Spleen (tissue), 11 donors: Measurements from ENCODE around the gene ABCA12. TPM values are rescaled to one million over a fixed set of nuclear protein-coding genes. Genes with fewer than 3 reads are reported as not detected.

Experiments
- DNase-seq: peaks from one replicate; pipeline ENCODE4 v3.0.0-alpha.2; 2020
- H3K27ac ChIP-seq, 8 donors: fragments of 200-600 bp; sonication (generic) in 7 of 8; 1 replicate in 4 of 8; 2 replicates in 4 of 8; pipeline versions ENCODE4 v1.5.0 to v1.8.0; 2016 to 2021; ENCODE audit warnings: inconsistent platforms in 4 of 8, mild to moderate bottlenecking in 4 of 8, moderate library complexity in 1 of 8
- H3K27me3 ChIP-seq, 7 donors: fragments of 200-600 bp; sonication (generic) in 6 of 7; replicated peaks in 1 of 7; 1 replicate in 4 of 7; 2 replicates in 3 of 7; pipeline versions ENCODE4 v1.5.0 to v1.8.0; 2016 to 2021; ENCODE audit warnings: inconsistent platforms in 3 of 7, mild to moderate bottlenecking in 1 of 7
- H3K36me3 ChIP-seq, 6 donors: fragments of 200-600 bp; sonication (generic) in 5 of 6; 1 replicate in 4 of 6; 2 replicates in 2 of 6; pipeline versions ENCODE4 v1.5.0 to v1.8.0; 2016 to 2021; ENCODE audit warnings: inconsistent platforms in 2 of 6
- H3K4me1 ChIP-seq, 6 donors: fragments of 200-600 bp; sonication (generic) in 5 of 6; 1 replicate in 3 of 6; 2 replicates in 3 of 6; pipeline versions ENCODE4 v1.5.0 to v1.8.0; 2016 to 2021; ENCODE audit warnings: inconsistent platforms in 3 of 6
- H3K4me3 ChIP-seq, 8 donors: fragments of 200-600 bp; sonication (generic) in 7 of 8; 1 replicate in 4 of 8; 2 replicates in 4 of 8; pipeline versions ENCODE4 v1.5.0 to v1.8.0; 2016 to 2021; ENCODE audit warnings: inconsistent platforms in 4 of 8, mild to moderate bottlenecking in 4 of 8, moderate library complexity in 2 of 8
- H3K9me3 ChIP-seq, 8 donors: fragments of 200-600 bp; sonication (generic) in 7 of 8; 1 replicate in 4 of 8; 2 replicates in 4 of 8; pipeline versions ENCODE4 v1.5.0 to v1.8.0; 2016 to 2021; ENCODE audit warnings: inconsistent platforms in 4 of 8
- POLR2A ChIP-seq, 3 donors: fragments of 450-650 bp; IDR thresholded peaks; one replicate each; pipeline ENCODE4 v1.5.1; 2017; ENCODE audit warnings: antibody characterized with exemption in 3 of 3, mild to moderate bottlenecking in 1 of 3
- POLR2AphosphoS5 ChIP-seq, 3 donors: sonication (generic); formaldehyde crosslinking; IDR thresholded peaks; one replicate each; pipeline ENCODE4 v1.5.1; 2017; ENCODE audit warnings: antibody characterized with exemption in 3 of 3
- WGBS, 5 donors: extraction: QIAGEN DNeasy Blood & Tissue Kit in 3 of 5; methylation state at CpG; one replicate each; pipeline versions ENCODE4 v1.1.5 to v1.1.7; 2013 to 2018; 5-methylcytosine and 5-hydroxymethylcytosine counted together
- intact Hi-C: fragments of 100-400 bp; cut with DNase I; formaldehyde crosslinking; loops from one replicate; pipeline ENCODE4 v1.15.0; 2023; ENCODE audit warnings: low total_unique reads
- polyA plus RNA-seq, 3 donors: library from polyadenylated mRNA; stranded (reverse); fragments of 200-250 nt; gene quantifications; one replicate each; pipeline ENCODE4 v1.2.1, GENCODE V29; 2013
- total RNA-seq, 7 donors: library from RNA; depleted of rRNA in 3 of 7; stranded (reverse); fragments of >200 nt in 3 of 7; fragmentation: NEBNext Ultra II Directional in 4 of 7; extraction: Animal tissue kit (Norgen Biotek cat#: 25700) in 4 of 7; gene quantifications; one replicate each; pipeline versions ENCODE4 v1.1.0 to v1.2.1, GENCODE V29; 2016 to 2021
- TF ChIP-seq, protein P1 (sequence below), 11 experiments: fragments of 200-600 bp in 7 of 11; fragments of 450-650 bp in 4 of 11; sonication (generic) in 4 of 11; IDR thresholded peaks in 8 of 11; conservative IDR thresholded peaks in 3 of 11; 1 replicate in 7 of 11; 2 replicates in 4 of 11; pipeline versions ENCODE4 v1.4.0 to v1.8.0; 2016 to 2021; ENCODE audit warnings: antibody characterized with exemption in 11 of 11, inconsistent platforms in 4 of 11, mild to moderate bottlenecking in 1 of 11
- donor health status: healthy with polysubstance abuse.
- donor health status: DM: no; HTN: no; CAD: no; lungs with moderate emphysema.
- donor health status: DM: no; HTN: no; CAD: no.
- donor health status: Bipolar disorder and iron deficiency.
- donor health status: healthy.
- donor health status: DM: no; HTN: no; CAD: no.
- donor health status: DM: yes; HTN: yes; CAD: no.

Gene ABCA12
- total and polyA plus RNA-seq, 10 donors: not detected

DNA sequence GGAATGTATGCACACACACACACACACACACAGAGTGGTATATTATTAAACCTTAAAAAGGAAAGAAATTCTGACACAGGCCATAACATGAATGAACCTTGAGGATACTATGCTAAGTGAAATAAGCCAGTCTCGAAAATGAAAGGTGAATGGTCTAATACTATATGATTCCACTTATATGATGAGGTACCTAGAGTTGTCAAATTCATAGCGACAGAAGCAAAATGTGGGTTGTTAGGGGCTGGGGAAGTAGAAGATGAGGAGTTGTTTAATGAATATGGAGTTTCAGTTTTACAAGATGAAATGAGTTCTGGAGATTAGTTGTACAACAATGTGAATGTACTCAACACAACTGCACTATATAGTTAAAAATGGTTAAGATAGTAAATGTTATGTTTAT, 118.1 kb downstream of the ABCA12 start:
- no peak overlapping the region for H3K27ac ChIP-seq
- no peaks in the 10 kb centered on the region for H3K9me3 ChIP-seq
- TF ChIP-seq POLR2A (IDR thresholded peaks at IDR 0.05) (no peak), POLR2AphosphoS5 (IDR thresholded peaks at IDR 0.05) (no peak)
- TF ChIP-seq, protein P1, sequence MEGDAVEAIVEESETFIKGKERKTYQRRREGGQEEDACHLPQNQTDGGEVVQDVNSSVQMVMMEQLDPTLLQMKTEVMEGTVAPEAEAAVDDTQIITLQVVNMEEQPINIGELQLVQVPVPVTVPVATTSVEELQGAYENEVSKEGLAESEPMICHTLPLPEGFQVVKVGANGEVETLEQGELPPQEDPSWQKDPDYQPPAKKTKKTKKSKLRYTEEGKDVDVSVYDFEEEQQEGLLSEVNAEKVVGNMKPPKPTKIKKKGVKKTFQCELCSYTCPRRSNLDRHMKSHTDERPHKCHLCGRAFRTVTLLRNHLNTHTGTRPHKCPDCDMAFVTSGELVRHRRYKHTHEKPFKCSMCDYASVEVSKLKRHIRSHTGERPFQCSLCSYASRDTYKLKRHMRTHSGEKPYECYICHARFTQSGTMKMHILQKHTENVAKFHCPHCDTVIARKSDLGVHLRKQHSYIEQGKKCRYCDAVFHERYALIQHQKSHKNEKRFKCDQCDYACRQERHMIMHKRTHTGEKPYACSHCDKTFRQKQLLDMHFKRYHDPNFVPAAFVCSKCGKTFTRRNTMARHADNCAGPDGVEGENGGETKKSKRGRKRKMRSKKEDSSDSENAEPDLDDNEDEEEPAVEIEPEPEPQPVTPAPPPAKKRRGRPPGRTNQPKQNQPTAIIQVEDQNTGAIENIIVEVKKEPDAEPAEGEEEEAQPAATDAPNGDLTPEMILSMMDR (IDR thresholded peaks at IDR 0.05 in 8 of 11, conservative IDR thresholded peaks at IDR 0.05 in 3 of 11): no peak
- no peaks in the 10 kb centered on the region for H3K36me3 ChIP-seq
- 29 to 48% (median 37%) methylated on average over 2 of the region's 2 CpGs for WGBS, 5 donors
- H3K4me3 ChIP-seq: no peak overlapping the region
- H3K27me3 ChIP-seq: no peaks in the 10 kb centered on the region
- H3K4me1 ChIP-seq: no peaks in the 10 kb centered on the region
- intact Hi-C loops: no loop called here
- no peak for DNase-seq

DNA sequence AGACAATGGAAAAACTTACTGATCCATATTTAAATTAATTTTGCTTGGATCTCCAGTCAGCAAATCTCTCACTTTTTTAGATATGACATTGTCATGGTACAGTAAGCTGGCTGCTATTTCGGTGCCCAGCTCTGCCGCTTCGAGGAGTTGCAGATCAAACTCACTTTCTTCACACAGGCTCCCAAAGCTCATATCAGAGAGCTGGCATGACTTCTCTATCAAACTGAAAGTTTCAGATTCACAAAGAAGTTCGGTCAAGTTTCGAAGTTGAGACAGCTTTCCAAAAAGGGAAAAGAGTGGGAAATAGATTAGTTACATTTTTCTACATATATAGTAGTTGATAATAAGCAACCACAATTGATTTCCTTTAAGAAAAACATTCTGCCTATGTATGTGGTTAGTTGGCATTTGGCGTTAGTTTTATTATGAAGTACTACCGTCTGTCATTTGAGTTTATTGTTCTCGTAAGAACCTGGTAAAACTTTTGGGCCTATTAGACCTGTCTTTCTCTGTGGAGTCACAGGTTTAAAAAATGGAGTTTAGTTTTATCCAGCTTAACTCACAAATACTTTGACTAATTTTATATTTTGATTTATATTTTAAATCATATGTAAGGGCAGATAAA, 118.8 kb downstream of the ABCA12 start:
- intact Hi-C loops: no loop called here
- no peak for TF ChIP-seq POLR2AphosphoS5 (IDR thresholded peaks at IDR 0.05)
- TF ChIP-seq, protein P1 (IDR thresholded peaks at IDR 0.05 in 8 of 11, conservative IDR thresholded peaks at IDR 0.05 in 3 of 11): no peak
- TF ChIP-seq POLR2A (IDR thresholded peaks at IDR 0.05): no peak
- Histone ChIP-seq H3K36me3 (no peaks in the 10 kb centered on the region), H3K27me3 (no peaks in the 10 kb centered on the region), H3K4me1 (no peaks in the 10 kb centered on the region), H3K27ac (no peak overlapping the region), H3K9me3 (no peaks in the 10 kb centered on the region), H3K4me3 (no peak overlapping the region)
- 70 to 92% (median 86%) methylated on average over 8 of the region's 8 CpGs for WGBS, 5 donors
- no peak for DNase-seq

GRCh38 chr2:215019085-215019484, 119.3 kb downstream of the ABCA12 start:
- Histone ChIP-seq H3K4me3 (no peak overlapping the region), H3K4me1 (no peaks in the 10 kb centered on the region), H3K9me3 (no peaks in the 10 kb centered on the region), H3K27ac (no peak overlapping the region), H3K27me3 (no peaks in the 10 kb centered on the region), H3K36me3 (no peaks in the 10 kb centered on the region)
- TF ChIP-seq, protein P1 (IDR thresholded peaks at IDR 0.05 in 8 of 11, conservative IDR thresholded peaks at IDR 0.05 in 3 of 11): no peak
- TF ChIP-seq POLR2AphosphoS5 (IDR thresholded peaks at IDR 0.05) (no peak), POLR2A (IDR thresholded peaks at IDR 0.05) (no peak)
- 76 to 89% (median 88%) methylated on average over 3 of the region's 3 CpGs for WGBS, 5 donors
- DNase-seq: no peak
- intact Hi-C loops: no loop called here

GRCh38 chr2:215015421-215015820, 123.0 kb downstream of the ABCA12 start:
- H3K9me3 ChIP-seq: no peaks in the 10 kb centered on the region
- H3K4me1 ChIP-seq: no peaks in the 10 kb centered on the region
- intact Hi-C loops: no loop called here
- DNase-seq: no peak
- TF ChIP-seq POLR2A (IDR thresholded peaks at IDR 0.05) (no peak), POLR2AphosphoS5 (IDR thresholded peaks at IDR 0.05) (no peak)
- TF ChIP-seq, protein P1 (IDR thresholded peaks at IDR 0.05 in 8 of 11, conservative IDR thresholded peaks at IDR 0.05 in 3 of 11): no peak
- no peak overlapping the region for H3K27ac ChIP-seq
- H3K36me3 ChIP-seq: no peaks in the 10 kb centered on the region
- H3K27me3 ChIP-seq: no peaks in the 10 kb centered on the region
- H3K4me3 ChIP-seq: no peak overlapping the region
- WGBS, 5 donors: 93 to 98% (median 94%) methylated on average over 3 of the region's 3 CpGs
